NB4 (cell line): ENCODE measurements around the gene MSRB3.

Experiments
- CTCF ChIP-seq: IDR thresholded peaks from one replicate; pipeline ENCODE4 v1.5.1; 2012; ENCODE audit warnings: low read depth, low read length
- MAX ChIP-seq: IDR thresholded peaks from 2 replicates; pipeline ENCODE4 v1.6.1; 2011; ENCODE audit warnings: low read depth, low read length
- MYC ChIP-seq: IDR thresholded peaks from 2 replicates; pipeline ENCODE4 v1.6.1; 2011; ENCODE audit warnings: low read depth, low read length

- TF ChIP-seq CTCF (no peak), MAX (no peak), MYC (no peak)
These were observed 188.4 kb downstream of the MSRB3 start for GRCh38 chr12:65466911-65467310.
